ENCODE measurements around the gene PNRC1.
A peak's percentile ranks its signal among the peaks of the same experiment; 100 is the strongest.
"Not testable (repeated sequence)": the region's sequence is repeated elsewhere in the genome, so short reads cannot be mapped to it uniquely, and the experiment has no call there.

The PNRC1 gene

GRCh38 chr6:89063881-89064280, 16.7 kb upstream of the PNRC1 start:
- FAIRE-seq: no peak

GRCh38 chr6:89064931-89065330, 15.6 kb upstream of the PNRC1 start:
- not testable (repeated sequence) for FAIRE-seq

- not testable (repeated sequence) for FAIRE-seq
These were observed 14.4 kb upstream of the PNRC1 start for GRCh38 chr6:89066121-89066520.

GRCh38 chr6:89066940-89067646, 13.5 kb upstream of the PNRC1 start:
- FAIRE-seq: no peak

- FAIRE-seq: no peak
These were observed 12.8 kb upstream of the PNRC1 start for GRCh38 chr6:89067796-89068195.

- no peak for FAIRE-seq
These were observed 11.9 kb upstream of the PNRC1 start for GRCh38 chr6:89068695-89069094.

GRCh38 chr6:89069536-89070163, 10.9 kb upstream of the PNRC1 start:
- FAIRE-seq: no peak

- no peak for FAIRE-seq
These were observed 9.5 kb upstream of the PNRC1 start for GRCh38 chr6:89071036-89071435.

GRCh38 chr6:89073014-89073620, 7.4 kb upstream of the PNRC1 start:
- no peak for FAIRE-seq

GRCh38 chr6:89073840-89074239, 6.7 kb upstream of the PNRC1 start:
- no peak for FAIRE-seq

GRCh38 chr6:89079511-89080234, 878 bp upstream of the PNRC1 start:
- no peak for FAIRE-seq

- FAIRE-seq: no peak
These were observed 525 bp downstream of the PNRC1 start for GRCh38 chr6:89081129-89081422.

- peak; percentile 8 for FAIRE-seq
These were observed 1.1 kb downstream of the PNRC1 start for GRCh38 chr6:89081423-89082322.

- no peak for FAIRE-seq
These were observed 1.9 kb downstream of the PNRC1 start for GRCh38 chr6:89082486-89082891.

GRCh38 chr6:89084542-89084941, 4.0 kb downstream of the PNRC1 start:
- no peak for FAIRE-seq

GRCh38 chr6:89084954-89085353, 4.4 kb downstream of the PNRC1 start:
- no peak for FAIRE-seq

GRCh38 chr6:89085409-89086205, 5.1 kb downstream of the PNRC1 start:
- no peak for FAIRE-seq

GRCh38 chr6:89087881-89088280, 7.3 kb downstream of the PNRC1 start:
- no peak for FAIRE-seq

- FAIRE-seq: no peak
These were observed 17.9 kb downstream of the PNRC1 start for GRCh38 chr6:89098461-89098860.

- FAIRE-seq: no peak
These were observed 19.6 kb downstream of the PNRC1 start for GRCh38 chr6:89100114-89100513.

GRCh38 chr6:89110284-89110683, 29.7 kb downstream of the PNRC1 start:
- no peak for FAIRE-seq

GRCh38 chr6:89111933-89112332, 31.4 kb downstream of the PNRC1 start:
- FAIRE-seq: no peak
